Gastrocnemius medialis (tissue), 4 donors: ENCODE results near the gene PAPOLG. TPM values are rescaled to one million over a fixed set of nuclear protein-coding genes. Genes with fewer than 3 reads are reported as not detected.

Source experiments
- ATAC-seq, 2 donors: fragments of 150-250 bp; one replicate each; pipeline ENCODE4 v1.9.1; 2016
- DNase-seq, 2 donors: peaks; one replicate each; pipeline ENCODE4 v3.0.0-alpha.2; 2019
- H3K27ac ChIP-seq, 4 donors: fragments of 200-600 bp; sonication (generic); 1 replicate in 1 of 4; 2 replicates in 3 of 4; pipeline ENCODE4 v1.5.1; 2016 to 2018; ENCODE audit warnings: mild to moderate bottlenecking in 2 of 4, moderate library complexity in 1 of 4
- H3K27me3 ChIP-seq, 3 donors: fragments of 200-600 bp; sonication (generic) in 2 of 3; 1 replicate in 1 of 3; 2 replicates in 2 of 3; pipeline versions ENCODE4 v1.5.1 to v1.6.0; 2016 to 2019; ENCODE audit warnings: mild to moderate bottlenecking in 1 of 3, moderate library complexity in 1 of 3
- H3K36me3 ChIP-seq, 2 donors: fragments of 200-600 bp; sonication (generic) in 1 of 2; one replicate each; pipeline ENCODE4 v1.5.1; 2017 to 2018
- H3K4me1 ChIP-seq, 2 donors: fragments of 200-600 bp; sonication (generic) in 1 of 2; one replicate each; pipeline ENCODE4 v1.5.1; 2016 to 2017; ENCODE audit warnings: mild to moderate bottlenecking in 2 of 2
- H3K4me3 ChIP-seq, 4 donors: fragments of 200-600 bp; sonication (generic) in 3 of 4; 1 replicate in 1 of 4; 2 replicates in 3 of 4; pipeline ENCODE4 v1.5.1; 2016 to 2019; ENCODE audit warnings: mild to moderate bottlenecking in 2 of 4
- H3K9me3 ChIP-seq, 3 donors: fragments of 200-600 bp; sonication (generic) in 2 of 3; 1 replicate in 1 of 3; 2 replicates in 2 of 3; pipeline ENCODE4 v1.5.1; 2016 to 2019
- POLR2A ChIP-seq, 2 donors: fragments of 450-650 bp; IDR thresholded peaks; one replicate each; pipeline ENCODE4 v1.6.1; 2017; ENCODE audit warnings: antibody characterized with exemption in 2 of 2, mild to moderate bottlenecking in 2 of 2, moderate library complexity in 2 of 2
- in situ Hi-C, 4 donors: fragments of 200-750 bp; cut with MboI; loops; one replicate each; pipeline versions ENCODE4 v1.15.0 to v1.8.0; 2017; ENCODE audit warnings: low sequenced_read_pairs in 4 of 4
- intact Hi-C: fragments of 100-400 bp; cut with DNase I; formaldehyde crosslinking; loops from one replicate; pipeline ENCODE4 v1.15.1; 2023; ENCODE audit warnings: low total_unique reads
- total RNA-seq, 4 donors: library from RNA; depleted of rRNA; stranded (reverse); fragments of >200 nt; gene quantifications; one replicate each; pipeline versions ENCODE4 v1.1.0 to v1.2.3, GENCODE V29; 2016
- TF ChIP-seq, protein P1 (sequence below), 5 experiments: fragments of 450-650 bp in 3 of 5; fragments of 200-600 bp in 2 of 5; sonication (generic) in 2 of 5; IDR thresholded peaks in 4 of 5; conservative IDR thresholded peaks in 1 of 5; 1 replicate in 4 of 5; 2 replicates in 1 of 5; pipeline ENCODE4 v1.5.1; 2016 to 2019; ENCODE audit warnings: antibody characterized with exemption in 5 of 5, mild to moderate bottlenecking in 3 of 5, moderate library complexity in 3 of 5

The PAPOLG gene
- total RNA-seq, 4 donors from 2014 or later = 8.4 to 13.6 (median 9.6) TPM

GRCh38 chr2:60715561-60715960 is 40.5 kb upstream of the PAPOLG start:
- TF ChIP-seq, protein P1, sequence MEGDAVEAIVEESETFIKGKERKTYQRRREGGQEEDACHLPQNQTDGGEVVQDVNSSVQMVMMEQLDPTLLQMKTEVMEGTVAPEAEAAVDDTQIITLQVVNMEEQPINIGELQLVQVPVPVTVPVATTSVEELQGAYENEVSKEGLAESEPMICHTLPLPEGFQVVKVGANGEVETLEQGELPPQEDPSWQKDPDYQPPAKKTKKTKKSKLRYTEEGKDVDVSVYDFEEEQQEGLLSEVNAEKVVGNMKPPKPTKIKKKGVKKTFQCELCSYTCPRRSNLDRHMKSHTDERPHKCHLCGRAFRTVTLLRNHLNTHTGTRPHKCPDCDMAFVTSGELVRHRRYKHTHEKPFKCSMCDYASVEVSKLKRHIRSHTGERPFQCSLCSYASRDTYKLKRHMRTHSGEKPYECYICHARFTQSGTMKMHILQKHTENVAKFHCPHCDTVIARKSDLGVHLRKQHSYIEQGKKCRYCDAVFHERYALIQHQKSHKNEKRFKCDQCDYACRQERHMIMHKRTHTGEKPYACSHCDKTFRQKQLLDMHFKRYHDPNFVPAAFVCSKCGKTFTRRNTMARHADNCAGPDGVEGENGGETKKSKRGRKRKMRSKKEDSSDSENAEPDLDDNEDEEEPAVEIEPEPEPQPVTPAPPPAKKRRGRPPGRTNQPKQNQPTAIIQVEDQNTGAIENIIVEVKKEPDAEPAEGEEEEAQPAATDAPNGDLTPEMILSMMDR (IDR thresholded peaks at IDR 0.05 in 4 of 5, conservative IDR thresholded peaks at IDR 0.05 in 1 of 5) = no peak
- no peak for TF ChIP-seq POLR2A (IDR thresholded peaks at IDR 0.05)
- H3K27ac ChIP-seq = no peak overlapping the region
- H3K27me3 ChIP-seq = no peaks in the 10 kb centered on the region
- intact Hi-C loops = no loop called here
- H3K36me3 ChIP-seq = no peaks in the 10 kb centered on the region
- DNase-seq (no peak), ATAC-seq (no peak)
- H3K4me3 ChIP-seq = no peak overlapping the region
- no peaks in the 10 kb centered on the region for H3K4me1 ChIP-seq
- in situ Hi-C loops = no loop called here
- no peaks in the 10 kb centered on the region for H3K9me3 ChIP-seq

GRCh38 chr2:60717691-60718090 is 38.4 kb upstream of the PAPOLG start:
- in situ Hi-C loops (no loop called here), intact Hi-C loops (no loop called here)
- Histone ChIP-seq H3K27me3 (no peaks in the 10 kb centered on the region), H3K4me1 (no peaks in the 10 kb centered on the region), H3K36me3 (no peaks in the 10 kb centered on the region), H3K27ac (no peak overlapping the region), H3K4me3 (no peak overlapping the region), H3K9me3 (no peaks in the 10 kb centered on the region)
- ATAC-seq (no peak), DNase-seq (peak in 1 of 2 donors; percentile 18)
- TF ChIP-seq, protein P1 (IDR thresholded peaks at IDR 0.05 in 4 of 5, conservative IDR thresholded peaks at IDR 0.05 in 1 of 5) = no peak
- TF ChIP-seq POLR2A (IDR thresholded peaks at IDR 0.05) = no peak

GRCh38 chr2:60719331-60719730 is 36.7 kb upstream of the PAPOLG start:
- H3K36me3 ChIP-seq = no peaks in the 10 kb centered on the region
- TF ChIP-seq, protein P1 (IDR thresholded peaks at IDR 0.05 in 4 of 5, conservative IDR thresholded peaks at IDR 0.05 in 1 of 5) = no peak
- no peak for TF ChIP-seq POLR2A (IDR thresholded peaks at IDR 0.05)
- peaks cover 0 to 5% (median 0%) of the 10 kb centered on the region in 3 donors for H3K9me3 ChIP-seq
- ATAC-seq (no peak), DNase-seq (no peak)
- no peak overlapping the region for H3K27ac ChIP-seq
- in situ Hi-C loops (no loop called here), intact Hi-C loops (no loop called here)
- H3K27me3 ChIP-seq = no peaks in the 10 kb centered on the region
- H3K4me3 ChIP-seq = no peak overlapping the region
- no peaks in the 10 kb centered on the region for H3K4me1 ChIP-seq

DNA sequence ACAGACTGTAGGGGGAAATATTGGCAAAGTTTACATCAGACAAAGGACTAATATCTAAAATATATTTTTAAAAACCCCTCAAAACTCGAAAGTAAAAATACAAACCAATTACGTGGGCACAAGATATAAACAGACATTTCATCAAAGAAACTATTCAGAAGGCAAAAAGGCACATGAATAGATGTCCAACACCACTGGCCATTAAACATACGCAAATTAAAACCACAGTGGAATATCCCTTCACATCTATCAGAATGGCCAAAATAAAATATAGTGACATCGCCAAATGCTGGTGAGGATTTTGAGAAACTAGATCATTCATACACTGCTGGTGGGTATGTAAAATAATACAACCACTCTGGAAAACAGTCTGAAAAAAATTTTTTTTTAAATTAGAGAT is 30.6 kb upstream of the PAPOLG start:
- intact Hi-C loops = no loop called here
- ATAC-seq (no peak), DNase-seq (no peak)
- TF ChIP-seq, protein P1 (IDR thresholded peaks at IDR 0.05 in 4 of 5, conservative IDR thresholded peaks at IDR 0.05 in 1 of 5) = no peak
- TF ChIP-seq POLR2A (IDR thresholded peaks at IDR 0.05) = no peak
- Histone ChIP-seq H3K36me3 (no peaks in the 10 kb centered on the region), H3K9me3 (peaks cover 0 to 8% (median 5%) of the 10 kb centered on the region in 3 donors), H3K27ac (no peak overlapping the region), H3K27me3 (no peaks in the 10 kb centered on the region), H3K4me3 (no peak overlapping the region), H3K4me1 (no peaks in the 10 kb centered on the region)
- in situ Hi-C loops = no loop called here

GRCh38 chr2:60728855-60729254 is 27.2 kb upstream of the PAPOLG start:
- in situ Hi-C loops (no loop called here), intact Hi-C loops (no loop called here)
- ATAC-seq (no peak), DNase-seq (no peak)
- Histone ChIP-seq H3K27me3 (no peaks in the 10 kb centered on the region), H3K4me3 (no peak overlapping the region), H3K9me3 (peaks cover 0 to 8% (median 5%) of the 10 kb centered on the region in 3 donors), H3K36me3 (no peaks in the 10 kb centered on the region), H3K4me1 (no peaks in the 10 kb centered on the region), H3K27ac (no peak overlapping the region)
- no peak for TF ChIP-seq POLR2A (IDR thresholded peaks at IDR 0.05)
- TF ChIP-seq, protein P1 (IDR thresholded peaks at IDR 0.05 in 4 of 5, conservative IDR thresholded peaks at IDR 0.05 in 1 of 5) = no peak
